Ovary (tissue), 3 donors: Measurements from ENCODE around the gene F8.

ENCODE experiments used
- EP300 ChIP-seq: sonication (generic); formaldehyde crosslinking; IDR thresholded peaks from one replicate; pipeline ENCODE4 v1.6.1; 2017; ENCODE audit warnings: antibody characterized with exemption
- POLR2A ChIP-seq: fragments of 450-650 bp; IDR thresholded peaks from one replicate; pipeline ENCODE4 v1.6.1; 2017; ENCODE audit warnings: antibody characterized with exemption, mild to moderate bottlenecking, moderate library complexity
- TF ChIP-seq, protein P1 (sequence below), 3 donors: fragments of 450-650 bp in 2 of 3; fragments of 200-600 bp in 1 of 3; IDR thresholded peaks; one replicate each; pipeline versions ENCODE4 v1.5.1 to v1.8.0; 2016 to 2022; ENCODE audit warnings: antibody characterized with exemption in 3 of 3, mild to moderate bottlenecking in 1 of 3
- donor health status: DM: no; HTN: no; CAD: no.

DNA sequence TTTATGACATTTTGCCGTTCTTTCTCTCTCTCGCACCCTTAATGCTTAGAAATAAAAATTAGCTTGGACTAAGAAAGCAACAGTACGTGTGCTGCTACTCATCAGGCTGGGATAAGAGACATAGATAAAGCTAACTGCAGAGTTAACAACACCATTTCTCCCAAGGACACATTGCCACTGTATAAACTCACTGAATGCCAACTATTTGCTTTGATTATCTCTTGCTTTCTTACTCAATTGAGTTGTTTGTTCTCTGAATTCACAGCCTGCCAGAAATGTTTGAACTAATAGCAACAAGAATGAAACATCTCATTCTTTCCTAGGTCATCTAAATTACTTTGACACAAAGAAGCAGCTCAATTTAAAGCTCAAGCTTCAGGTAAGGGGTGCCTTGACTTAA, 34.6 kb downstream of the F8 start:
- TF ChIP-seq, protein P1, sequence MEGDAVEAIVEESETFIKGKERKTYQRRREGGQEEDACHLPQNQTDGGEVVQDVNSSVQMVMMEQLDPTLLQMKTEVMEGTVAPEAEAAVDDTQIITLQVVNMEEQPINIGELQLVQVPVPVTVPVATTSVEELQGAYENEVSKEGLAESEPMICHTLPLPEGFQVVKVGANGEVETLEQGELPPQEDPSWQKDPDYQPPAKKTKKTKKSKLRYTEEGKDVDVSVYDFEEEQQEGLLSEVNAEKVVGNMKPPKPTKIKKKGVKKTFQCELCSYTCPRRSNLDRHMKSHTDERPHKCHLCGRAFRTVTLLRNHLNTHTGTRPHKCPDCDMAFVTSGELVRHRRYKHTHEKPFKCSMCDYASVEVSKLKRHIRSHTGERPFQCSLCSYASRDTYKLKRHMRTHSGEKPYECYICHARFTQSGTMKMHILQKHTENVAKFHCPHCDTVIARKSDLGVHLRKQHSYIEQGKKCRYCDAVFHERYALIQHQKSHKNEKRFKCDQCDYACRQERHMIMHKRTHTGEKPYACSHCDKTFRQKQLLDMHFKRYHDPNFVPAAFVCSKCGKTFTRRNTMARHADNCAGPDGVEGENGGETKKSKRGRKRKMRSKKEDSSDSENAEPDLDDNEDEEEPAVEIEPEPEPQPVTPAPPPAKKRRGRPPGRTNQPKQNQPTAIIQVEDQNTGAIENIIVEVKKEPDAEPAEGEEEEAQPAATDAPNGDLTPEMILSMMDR (IDR thresholded peaks at IDR 0.05), result no peak
- TF ChIP-seq POLR2A, result no peak
- TF ChIP-seq EP300, result no peak
